NCI-H1048 (cell line): ENCODE measurements around the gene DCAF10.
"Not testable (repeated sequence)": the region's sequence is repeated elsewhere in the genome, so short reads cannot be mapped to it uniquely, and the experiment has no call there.

Experiments
- DNase-seq: peaks from one replicate; lab custom pipeline; 2025; lab: John Stamatoyannopoulos, UW

The DCAF10 gene

DNA sequence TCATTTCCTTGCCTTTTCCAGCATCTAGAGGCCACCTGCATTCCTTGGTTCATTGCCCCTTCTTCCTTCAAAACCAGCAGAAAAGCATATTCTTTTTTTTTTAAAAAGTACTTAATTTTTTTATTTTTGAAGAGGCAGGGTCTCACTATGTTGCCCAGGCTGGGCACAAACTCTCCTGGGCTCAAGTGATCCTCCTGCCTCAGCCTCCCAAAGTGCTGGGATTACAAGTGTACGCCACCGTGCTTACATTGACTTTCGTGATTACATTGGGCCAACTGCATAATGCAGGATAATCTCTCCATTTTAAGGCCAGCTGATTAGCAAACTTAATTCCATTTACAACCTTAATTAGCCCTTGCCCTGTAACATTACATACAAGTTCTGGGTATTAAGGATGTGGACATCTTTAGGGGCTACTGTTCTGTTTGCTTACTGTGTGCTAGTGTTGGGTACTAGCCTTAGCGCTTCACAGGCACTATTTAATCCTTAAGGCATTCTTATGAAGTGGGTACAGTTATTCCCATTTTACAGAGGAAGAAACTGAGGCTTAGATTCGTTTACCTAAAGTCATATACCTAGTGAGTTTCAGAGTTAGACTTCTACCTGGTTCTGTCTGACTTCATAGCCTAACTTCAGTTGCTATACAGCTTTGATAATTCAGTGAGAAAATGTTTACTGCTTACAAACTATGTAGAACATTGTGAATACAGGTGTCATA lies 69.6 kb downstream of the DCAF10 start:
- no peak for DNase-seq

DNA sequence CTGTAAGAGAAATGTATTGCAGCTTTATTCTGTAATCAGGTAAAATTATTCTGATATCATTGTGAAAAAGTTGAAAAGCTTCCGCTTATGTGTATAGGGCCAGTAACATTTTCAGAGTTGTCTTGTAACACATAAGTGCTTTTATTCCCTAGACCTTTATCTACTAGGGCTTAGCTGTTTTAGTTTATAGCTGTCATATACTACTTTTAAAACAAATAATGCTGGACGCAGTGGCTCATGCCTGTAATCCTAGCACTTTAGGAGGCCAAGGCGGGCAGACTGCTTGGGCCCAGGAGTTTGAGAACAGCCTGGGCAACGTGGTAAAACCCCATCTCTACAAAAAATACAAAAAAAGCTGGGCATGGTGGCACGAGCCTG lies 70.2 kb downstream of the DCAF10 start:
- DNase-seq, result no peak

DNA sequence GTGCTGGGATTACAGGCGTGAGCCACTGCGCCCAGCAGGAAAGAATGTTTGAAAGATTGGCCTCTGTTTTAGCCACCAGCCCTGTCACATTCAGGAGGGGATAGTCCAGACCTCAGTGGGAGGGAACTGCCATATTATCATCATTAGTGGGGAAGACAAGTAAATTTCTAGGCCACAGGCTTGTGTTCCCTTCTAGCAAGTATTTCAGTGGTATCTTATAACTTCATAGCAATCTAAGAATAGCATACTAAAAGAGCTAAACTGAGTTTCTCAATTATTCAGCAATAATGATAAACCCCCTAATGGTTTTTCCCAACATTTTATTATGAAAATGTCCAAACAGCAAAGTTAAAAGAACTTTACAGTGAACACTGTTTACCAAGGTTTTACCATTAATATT lies 73.4 kb downstream of the DCAF10 start:
- DNase-seq, result no peak

DNA sequence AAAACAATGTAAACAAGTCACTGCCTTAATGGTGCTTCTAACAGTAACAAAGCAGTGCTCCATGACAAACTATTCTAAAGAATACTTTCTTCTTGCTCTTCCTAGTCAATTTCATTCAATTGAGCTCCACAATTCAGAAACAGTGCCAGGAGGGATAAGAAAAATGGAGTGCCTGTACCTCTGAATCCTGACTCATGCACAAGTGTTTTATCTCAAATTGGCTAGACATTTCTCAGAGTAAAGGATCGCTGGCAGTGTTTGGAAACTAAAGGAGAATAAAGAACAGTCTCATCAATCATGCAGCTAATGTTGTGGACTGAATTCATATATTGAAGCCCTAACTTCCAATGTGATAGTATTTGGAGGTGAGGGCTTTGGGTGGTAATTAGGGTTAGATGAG lies 75.8 kb downstream of the DCAF10 start:
- no peak for DNase-seq

DNA sequence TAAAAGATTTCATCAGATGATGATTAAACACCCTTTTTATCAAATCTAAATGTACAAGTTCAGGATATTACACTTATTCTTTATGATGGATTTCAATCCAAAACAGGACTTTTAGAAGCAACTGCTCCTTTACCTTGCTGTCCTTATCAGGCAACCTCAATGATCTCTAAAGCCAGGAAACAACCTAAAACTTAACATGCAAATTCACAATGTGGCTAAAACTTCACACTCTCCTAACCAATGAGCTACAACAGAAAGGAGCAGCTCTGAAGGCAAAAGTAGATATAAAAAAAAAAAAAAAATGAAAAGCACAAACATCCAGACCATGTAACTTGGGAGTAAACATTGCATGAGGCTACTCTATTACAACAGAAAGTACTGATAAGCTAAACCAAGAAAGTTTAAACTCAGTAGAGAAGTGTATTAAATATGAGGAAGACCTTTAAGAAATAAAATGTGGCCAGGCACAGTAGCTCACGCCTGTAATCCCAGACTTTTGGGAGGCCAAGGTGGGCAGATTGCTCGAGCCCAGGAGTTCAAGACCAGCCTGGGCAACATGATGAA lies 80.4 kb downstream of the DCAF10 start:
- no peak for DNase-seq

DNA sequence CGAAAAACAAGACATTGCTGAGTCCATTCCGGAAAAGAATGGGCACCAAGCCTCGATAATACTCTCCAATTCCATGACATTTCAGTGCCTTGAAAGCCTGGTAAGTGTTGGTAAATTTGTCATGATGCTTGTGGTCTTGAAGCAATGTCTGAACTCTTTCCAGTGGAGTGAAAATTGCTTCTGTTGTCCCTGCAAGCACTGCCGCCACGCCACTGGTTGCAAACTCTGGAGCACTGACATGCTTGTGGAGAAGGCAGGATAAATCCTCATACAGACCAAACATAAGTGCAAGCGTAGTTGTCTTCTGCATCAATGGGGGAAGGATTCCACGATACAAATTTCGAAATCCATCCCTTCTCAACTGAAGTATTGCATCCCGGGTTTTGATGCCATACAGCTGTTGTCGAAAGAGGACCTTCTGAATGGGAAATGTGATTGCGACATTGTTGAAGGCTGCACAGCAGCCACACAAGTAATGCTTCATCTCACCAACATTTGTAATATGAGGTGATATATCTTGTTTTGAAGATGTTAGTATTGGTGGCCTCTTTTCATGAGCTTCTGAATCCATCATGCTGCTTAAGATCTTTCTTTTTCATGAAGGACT lies 87.5 kb downstream of the DCAF10 start:
- not testable (repeated sequence) for DNase-seq

DNA sequence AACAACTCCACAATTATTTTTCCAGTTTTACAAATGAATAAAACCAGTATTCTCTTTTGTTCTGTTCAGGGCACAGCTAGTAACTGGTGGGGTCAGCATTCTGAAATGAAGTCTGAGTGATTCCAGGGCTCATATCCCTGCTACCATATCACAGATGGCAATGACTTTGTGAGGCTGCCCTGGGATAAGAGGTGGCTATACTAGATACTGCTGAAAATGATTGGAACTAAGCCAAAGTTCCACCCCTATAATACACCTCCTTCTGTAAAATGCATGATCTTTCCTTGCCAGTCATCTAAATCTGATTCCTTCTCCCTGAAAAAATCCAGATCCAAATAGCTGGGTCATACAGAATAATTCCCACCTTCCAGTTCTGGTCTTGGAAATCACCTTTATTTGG lies 88.9 kb downstream of the DCAF10 start:
- DNase-seq, result no peak

DNA sequence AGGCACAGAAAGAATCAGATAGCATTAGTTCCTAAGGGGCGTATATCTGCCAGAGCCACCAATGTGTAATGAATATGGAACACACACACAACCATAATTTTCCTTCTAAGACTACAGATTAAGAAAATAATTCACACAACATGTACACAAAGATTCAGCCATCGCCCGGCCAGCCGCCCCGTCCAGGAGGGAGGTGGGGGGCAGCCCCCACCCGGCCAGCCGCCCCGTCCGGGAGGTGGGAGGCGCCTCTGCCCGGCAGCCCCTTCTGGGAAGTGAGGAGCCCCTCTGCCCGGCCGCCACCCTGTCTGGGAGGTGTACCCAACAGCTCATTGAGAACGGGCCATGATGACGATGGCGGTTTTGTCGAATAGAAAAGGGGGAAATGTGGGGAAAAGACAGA lies 90.4 kb downstream of the DCAF10 start:
- DNase-seq, result not testable (repeated sequence)

DNA sequence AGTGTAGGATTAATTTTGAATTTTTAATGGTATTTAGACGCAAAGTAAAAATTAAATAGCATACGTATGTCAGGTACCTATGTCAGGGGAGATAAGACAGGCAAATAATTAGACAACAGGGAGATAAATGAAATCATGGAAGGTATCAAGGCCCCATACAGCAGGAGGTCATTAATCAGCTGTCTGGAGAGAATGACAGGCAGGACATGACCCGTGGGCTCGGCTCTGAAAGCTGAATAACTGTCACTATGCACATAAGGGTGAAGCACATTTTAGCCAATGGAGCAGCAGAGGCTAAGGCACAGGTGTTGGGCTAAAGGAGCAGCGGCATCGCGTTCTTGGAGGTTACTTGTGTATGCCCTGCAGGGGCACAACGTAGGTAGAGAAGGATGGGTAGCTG lies 91.5 kb downstream of the DCAF10 start:
- DNase-seq, result no peak

DNA sequence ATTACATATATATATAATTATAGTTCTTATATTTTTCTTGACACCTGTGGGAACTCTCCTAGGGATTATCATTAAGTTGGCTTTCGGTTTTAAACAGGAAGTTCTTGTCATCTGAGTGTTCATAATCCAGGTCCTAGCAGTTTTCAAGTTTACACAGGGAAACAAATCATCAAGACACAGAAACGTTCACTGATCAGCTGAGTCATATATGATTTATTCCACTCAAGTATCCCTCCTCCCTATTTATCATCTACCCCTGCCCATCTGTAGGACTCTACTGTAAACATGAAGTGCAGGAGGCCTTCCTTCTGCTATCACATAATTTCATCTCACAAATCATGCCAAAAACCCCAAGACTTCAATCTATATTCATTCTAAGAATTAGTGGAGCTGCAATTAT lies 97.1 kb downstream of the DCAF10 start:
- no peak for DNase-seq

DNA sequence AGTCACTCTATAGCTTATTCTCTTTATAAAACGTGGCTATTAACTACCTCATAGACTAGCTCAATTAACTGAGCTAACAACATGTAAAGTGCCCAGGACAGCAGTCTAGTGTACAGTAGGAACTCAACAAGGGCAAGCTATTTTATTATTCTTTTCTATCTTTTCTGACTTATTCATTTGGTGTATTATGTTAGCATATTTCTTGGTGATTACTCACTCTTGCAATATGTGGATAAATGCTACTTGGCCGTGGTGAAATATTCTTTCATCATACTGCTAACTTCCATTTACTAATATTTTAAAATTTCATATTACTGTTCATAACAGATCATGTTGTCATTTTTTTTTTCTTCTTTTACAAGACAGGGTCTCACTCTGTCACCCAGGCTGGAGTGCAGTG lies 98.4 kb downstream of the DCAF10 start:
- no peak for DNase-seq

DNA sequence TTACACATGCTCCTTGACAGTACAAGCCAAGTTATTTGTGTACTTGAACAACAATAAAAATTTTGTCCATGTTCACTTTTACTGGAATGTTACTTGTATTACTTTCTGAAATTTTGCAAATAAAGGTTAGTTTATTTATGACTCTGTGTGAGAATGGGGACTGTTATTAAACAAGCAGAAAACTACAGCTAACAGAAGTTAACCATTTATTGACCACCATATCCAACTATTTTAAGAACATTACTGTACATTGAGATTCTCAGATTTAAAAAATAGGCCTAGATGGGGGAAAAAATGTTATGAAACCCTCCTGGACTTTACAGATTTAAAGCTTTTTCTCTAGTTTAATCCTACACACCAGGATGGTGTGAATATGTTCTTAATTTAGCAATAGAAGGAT lies 101.5 kb downstream of the DCAF10 start:
- no peak for DNase-seq

DNA sequence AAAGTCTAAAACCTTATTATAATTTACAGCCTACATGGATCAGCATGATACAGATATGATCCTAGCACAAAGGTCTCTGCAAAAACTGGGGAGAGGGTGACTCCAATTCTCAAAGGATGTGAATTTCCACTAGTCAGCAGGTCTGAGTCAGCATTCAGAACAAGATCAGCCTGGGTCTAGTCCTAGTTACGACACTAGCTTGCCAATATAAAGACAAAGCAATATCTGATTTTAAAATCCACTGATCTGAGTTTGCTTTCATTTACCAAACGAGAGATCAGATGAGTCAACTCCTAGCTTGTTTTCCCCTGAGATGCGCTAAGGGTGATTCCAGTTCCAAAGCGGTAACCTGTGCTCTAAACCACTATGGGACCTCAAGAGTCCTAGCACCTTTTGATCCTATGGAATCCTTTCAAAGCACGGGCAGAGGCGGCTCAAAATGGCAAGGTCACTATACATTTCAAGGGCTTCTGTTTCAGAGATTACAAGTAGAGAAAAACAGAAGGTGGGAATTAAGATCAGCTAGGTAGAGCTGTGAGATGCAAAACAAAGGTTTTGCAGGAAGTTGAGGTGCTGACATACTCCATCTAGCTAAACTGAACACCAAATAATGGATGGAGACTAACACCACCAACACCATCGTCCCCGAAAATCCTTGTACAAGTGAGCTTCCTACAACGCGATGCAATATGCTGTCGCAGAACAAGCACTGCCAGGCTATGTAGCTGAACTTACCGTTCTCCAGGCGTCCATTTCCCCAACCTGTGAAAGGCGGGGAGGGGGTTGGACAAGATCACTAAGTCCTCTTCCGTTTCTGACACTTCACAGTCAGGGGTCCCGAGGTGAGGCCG lies 102.4 kb downstream of the DCAF10 start:
- no peak for DNase-seq

DNA sequence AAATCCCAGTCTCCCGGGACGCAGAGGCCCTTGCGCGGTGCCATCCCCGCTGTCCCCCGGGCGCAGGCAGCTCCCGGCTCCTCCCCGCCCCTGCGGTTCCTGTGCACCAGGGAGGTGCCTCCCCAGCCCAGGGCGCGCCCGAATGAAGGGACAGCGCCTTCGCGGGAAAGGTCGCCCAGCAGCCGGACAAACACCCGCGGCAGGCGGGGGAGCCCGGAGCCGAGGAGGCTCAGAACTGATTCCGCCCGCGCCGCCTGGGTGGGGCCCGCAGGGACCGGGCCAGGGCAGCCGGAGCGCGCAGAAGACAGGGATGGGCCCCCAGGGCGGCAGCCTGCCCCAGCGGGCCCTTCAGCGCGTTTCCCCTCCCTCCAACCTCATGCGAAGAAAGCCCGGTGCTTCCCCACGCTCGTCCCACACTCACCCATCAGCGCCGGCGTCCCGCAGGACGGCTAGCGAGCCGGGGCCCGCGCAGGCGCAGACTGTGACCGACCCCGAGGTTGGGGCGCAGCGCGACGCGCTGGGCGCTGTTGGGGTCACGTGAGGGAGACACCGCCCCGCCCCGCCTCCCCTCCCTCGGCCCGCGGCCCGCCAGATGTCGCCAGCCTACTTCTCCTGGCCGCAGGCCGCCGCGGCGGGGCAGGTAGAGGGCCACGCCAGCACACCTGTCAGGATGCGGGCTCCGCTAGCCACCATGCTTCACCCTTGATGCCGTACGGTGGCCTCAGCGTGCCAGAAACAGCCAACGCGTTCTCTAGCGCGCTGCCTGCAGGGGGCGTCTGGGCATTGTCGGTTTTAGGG lies 103.2 kb downstream of the DCAF10 start, which contains the start of gene SLC25A51:
Gene SLC25A51, minus strand, starts transcription at position 481 of the 798 bp plus-strand sequence. CDS start 15,577 bp downstream, outside the sequence.
- peak; percentile 91 for DNase-seq

DNA sequence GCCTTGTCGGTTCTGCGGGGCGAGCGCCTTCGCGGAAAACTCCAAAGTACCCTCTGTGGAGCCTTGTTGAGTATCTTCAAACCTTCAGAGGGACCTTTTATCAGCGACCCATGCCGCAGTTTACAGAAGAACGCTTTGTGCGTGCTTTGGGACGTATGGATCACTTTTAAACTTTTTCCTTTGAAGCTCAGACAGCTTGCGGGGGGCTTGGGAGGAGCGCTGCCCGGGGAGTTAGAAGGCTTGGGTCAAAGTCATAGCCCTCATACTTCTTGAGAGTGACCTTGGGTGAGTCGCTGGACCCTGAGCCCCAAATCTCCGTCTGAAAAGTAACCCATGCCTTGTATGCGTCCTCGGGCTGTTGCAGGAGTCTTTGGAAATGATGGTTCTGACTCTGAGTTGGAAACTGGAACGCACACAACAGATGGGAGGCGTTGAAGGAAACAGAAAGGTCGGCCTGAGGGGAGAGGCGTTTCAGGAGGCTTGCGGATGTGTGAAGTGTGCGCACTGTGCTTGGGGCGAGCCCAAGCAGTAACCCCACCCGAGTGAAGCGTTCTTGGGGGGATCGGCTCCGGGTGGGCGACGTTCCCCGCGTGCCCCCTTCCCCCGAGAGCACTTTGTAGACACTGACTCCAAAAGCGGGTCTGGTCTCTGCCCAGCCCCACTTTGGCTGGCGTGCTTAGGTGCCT lies 104.0 kb downstream of the DCAF10 start:
- no peak for DNase-seq

DNA sequence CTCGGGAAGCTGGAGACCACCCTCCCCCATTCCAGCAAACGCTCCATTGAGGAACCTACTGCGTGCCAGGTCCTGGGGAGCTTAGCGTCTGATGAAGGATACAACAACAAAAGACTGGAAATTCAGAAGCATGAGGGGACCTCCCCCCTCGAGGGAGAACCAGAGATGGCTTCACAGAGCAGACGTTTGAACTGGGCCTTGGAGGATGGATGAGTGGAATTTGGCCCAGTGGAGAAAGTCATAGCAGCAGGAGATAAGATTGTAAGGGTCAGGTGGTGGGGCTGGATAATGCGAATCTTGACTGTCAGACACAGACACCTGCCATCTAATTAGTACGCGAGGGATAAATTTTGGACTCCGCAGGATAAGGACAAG lies 104.5 kb downstream of the DCAF10 start:
- DNase-seq, result no peak

DNA sequence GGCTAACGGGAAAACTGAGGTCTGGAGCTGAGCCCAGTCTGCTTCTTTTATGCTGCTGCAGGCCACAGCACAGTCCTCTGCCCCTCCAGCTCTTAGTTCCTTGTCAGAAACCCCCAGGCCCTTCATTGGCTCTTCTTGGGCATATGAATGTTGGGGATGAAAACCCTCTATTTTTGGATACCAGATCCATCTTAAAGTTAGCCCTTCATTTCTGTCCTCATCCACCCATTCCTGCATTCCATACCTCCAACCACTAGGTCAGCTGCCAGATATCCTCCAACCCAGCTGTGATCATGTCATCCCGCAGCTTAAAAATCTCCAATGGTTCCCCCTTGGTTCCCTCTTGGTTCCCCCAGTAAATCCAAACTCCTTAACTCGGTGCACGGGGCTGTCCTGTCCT lies 105.2 kb downstream of the DCAF10 start:
- DNase-seq, result no peak

DNA sequence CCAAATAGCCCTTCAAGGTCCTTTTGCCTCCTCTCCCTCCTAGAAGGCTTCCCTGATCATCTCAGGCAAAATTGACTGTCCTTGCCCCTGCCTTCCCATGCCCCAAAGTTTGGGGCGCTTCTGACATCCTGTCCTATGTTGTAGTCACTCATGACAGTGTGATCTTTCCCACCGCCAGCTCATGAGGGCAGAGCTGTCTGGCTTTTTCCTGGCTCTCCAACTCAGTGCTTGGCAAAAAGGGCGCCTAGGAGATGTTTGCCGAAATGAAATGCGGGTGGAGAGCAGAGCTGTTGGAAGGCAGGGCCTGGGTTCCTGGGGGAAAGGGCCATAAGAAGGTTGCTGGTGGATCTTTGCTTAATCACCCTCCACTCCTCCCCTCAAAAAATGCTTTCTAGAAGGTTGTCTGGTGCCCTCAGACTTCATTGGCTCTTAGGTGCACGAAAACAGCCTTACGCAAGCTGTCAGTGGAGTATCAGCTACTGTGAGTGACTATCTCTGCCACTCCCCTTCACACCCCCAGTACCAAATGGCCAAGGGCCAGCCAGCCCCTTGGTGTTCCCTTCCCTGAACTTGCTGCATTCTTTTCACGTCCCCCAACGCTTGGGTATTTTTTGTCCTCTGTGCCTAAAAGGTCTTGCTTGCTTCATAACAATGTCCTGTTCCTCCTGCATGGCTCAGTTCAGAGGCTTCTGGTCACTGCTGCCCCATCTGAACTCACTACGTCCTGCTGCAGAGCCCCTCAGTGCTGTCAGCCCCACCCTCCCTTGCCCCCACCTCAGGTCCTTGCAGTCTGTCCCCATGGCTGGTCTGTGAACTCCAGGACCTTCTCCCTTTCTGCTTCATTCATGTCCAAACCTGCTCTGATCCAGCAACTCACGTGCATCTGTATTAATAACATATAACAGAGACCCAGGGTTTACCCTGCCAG lies 106.0 kb downstream of the DCAF10 start:
- no peak for DNase-seq

DNA sequence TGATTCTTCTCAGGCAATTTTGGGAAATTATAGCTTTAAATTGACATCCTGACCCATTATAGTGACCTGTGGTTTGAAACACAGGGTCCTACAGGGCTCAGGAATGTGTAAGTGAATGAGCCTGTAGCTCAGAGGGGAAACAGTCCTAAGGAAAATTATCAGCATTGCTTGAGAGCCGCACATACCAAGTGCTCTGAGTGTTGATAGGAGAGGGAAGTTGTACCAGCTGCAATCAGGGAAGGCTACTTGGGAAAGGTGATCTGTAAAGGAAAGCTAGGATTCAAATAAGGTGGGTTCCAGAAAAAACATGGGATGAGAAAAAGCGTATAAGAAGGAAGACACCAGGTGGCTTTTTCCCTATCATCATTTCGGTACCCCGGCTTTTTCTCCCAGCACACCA lies 107.7 kb downstream of the DCAF10 start:
- DNase-seq, result no peak

DNA sequence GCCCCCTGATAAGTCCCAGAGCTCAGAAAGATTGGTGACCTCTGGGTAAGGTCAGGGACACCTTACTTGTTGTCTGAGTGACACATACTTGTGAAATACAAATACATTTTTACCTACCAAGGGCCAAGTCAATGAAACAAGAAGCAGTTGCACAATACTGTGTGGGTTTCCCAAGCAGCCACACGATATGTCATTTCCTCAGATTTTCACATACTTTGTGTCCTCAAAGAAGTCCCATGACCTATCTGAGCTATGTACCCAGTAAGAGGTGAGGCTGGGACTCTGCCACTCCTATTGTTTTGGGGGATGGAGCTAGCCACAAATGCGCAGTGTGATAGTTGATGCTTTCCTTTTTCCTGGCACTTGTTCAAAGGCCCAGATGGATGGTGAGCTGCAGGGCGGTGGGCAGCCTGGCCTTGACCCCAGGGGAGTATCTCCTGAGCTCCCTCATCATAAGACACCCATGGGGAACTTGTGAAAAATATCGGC lies 108.1 kb downstream of the DCAF10 start:
- DNase-seq, result no peak
